ENCODE data around the gene C10orf67.

The C10orf67 gene

DNA sequence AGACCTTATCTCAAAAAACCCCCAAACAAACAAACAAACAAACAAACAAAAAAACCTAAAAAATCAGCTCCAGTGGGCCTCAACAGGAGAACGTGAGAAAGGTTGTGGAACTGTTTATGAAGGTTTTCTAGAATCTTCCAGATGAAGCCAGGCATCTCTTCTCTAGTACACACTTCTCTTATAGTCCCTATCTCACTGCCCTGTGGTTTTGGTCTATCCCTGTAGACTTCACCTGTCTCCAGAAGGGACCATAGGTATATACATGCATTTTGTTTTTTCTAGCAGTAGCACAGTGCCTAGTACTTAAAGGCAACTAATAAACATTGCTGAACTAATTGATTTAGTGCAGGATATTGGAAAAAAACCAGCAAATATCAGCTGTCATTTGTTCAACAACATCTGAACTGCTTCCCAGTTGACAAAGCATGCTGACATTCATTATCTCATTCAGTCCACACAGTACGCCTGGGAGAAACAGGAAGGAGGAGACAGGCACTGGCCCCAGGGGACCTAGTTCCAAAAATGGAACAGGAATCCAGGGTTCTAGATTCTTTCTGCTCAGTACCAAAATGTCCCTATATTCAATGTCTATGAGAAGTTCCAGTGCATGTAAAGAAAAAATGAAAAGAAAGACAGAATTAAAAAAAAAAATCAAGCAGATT is 59.8 kb downstream of the C10orf67 start:
- TF ChIP-seq USF1 (IDR thresholded peaks at IDR 0.05) = no peak
- TF ChIP-seq EGR1 (IDR thresholded peaks at IDR 0.05) = no peak
- no peak for TF ChIP-seq TEAD4 (IDR thresholded peaks at IDR 0.05)
- TF ChIP-seq TCF12 (IDR thresholded peaks at IDR 0.05; ENCODE audit: low read depth) = no peak
- no peak for TF ChIP-seq YY1 (IDR thresholded peaks at IDR 0.05; ENCODE audit: low read depth)
- TF ChIP-seq REST (IDR thresholded peaks at IDR 0.05; ENCODE audit: low read depth) = no peak
- no peak for TF ChIP-seq NFIC (IDR thresholded peaks at IDR 0.05)
- TF ChIP-seq EP300 (IDR thresholded peaks at IDR 0.05; ENCODE audit: borderline replicate concordance) = no peak
- no peak for TF ChIP-seq RAD21 (IDR thresholded peaks at IDR 0.05; ENCODE audit: low read depth)
- no peak for TF ChIP-seq TAF1 (IDR thresholded peaks at IDR 0.05; ENCODE audit: low read depth)

- TF ChIP-seq TCF12 (IDR thresholded peaks at IDR 0.05; ENCODE audit: low read depth) (no peak), CEBPB (IDR thresholded peaks at IDR 0.05) (no peak), EGR1 (IDR thresholded peaks at IDR 0.05) (no peak), TEAD4 (IDR thresholded peaks at IDR 0.05) (no peak)
- TF ChIP-seq, protein P1, sequence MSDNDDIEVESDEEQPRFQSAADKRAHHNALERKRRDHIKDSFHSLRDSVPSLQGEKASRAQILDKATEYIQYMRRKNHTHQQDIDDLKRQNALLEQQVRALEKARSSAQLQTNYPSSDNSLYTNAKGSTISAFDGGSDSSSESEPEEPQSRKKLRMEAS (IDR thresholded peaks at IDR 0.05) = no peak
These were observed 60.4 kb downstream of the C10orf67 start for GRCh38 chr10:23284155-23284554.

DNA sequence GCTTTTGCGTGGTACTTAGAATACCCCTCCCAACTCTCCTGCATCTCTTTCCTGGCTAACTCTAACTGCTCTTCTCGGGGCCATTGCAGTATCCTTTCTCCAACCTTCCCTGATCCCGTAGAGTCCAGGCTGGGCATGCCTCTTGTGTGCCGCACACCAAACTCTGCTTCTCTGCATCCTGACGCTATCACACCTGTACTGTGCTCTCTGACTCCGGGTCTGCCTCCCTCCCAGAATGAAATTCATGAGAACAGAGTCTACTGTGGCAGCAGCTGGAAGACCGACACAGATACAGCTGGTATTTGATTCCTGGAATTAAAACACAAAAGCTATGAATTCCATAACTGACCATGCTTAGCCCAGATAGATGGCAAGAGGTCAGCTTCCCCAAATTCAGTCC is 60.9 kb downstream of the C10orf67 start:
- TF ChIP-seq EP300 (IDR thresholded peaks at IDR 0.05; ENCODE audit: borderline replicate concordance) (no peak), TAF1 (IDR thresholded peaks at IDR 0.05; ENCODE audit: low read depth) (no peak), YY1 (IDR thresholded peaks at IDR 0.05; ENCODE audit: low read depth) (no peak), TEAD4 (IDR thresholded peaks at IDR 0.05) (no peak), RAD21 (IDR thresholded peaks at IDR 0.05; ENCODE audit: low read depth) (no peak), EGR1 (IDR thresholded peaks at IDR 0.05) (no peak), TCF12 (IDR thresholded peaks at IDR 0.05; ENCODE audit: low read depth) (no peak), USF1 (IDR thresholded peaks at IDR 0.05) (no peak), FOXM1 (IDR thresholded peaks at IDR 0.05; ENCODE audit: borderline replicate concordance, low read depth) (no peak), NFIC (IDR thresholded peaks at IDR 0.05) (no peak), CEBPB (IDR thresholded peaks at IDR 0.05) (no peak), CREB1 (IDR thresholded peaks at IDR 0.05; ENCODE audit: low read depth) (no peak), REST (IDR thresholded peaks at IDR 0.05; ENCODE audit: low read depth) (no peak), ZBTB7A (IDR thresholded peaks at IDR 0.05; ENCODE audit: low read depth) (no peak)
- TF ChIP-seq, protein P1 (IDR thresholded peaks at IDR 0.05) = no peak

GRCh38 chr10:23281044-23281433 is 63.6 kb downstream of the C10orf67 start:
- no peak for TF ChIP-seq TAF1 (IDR thresholded peaks at IDR 0.05; ENCODE audit: low read depth)
- TF ChIP-seq TEAD4 (IDR thresholded peaks at IDR 0.05) = no peak
- TF ChIP-seq YY1 (IDR thresholded peaks at IDR 0.05; ENCODE audit: low read depth) = no peak
- no peak for TF ChIP-seq CEBPB (IDR thresholded peaks at IDR 0.05)
- no peak for TF ChIP-seq REST (IDR thresholded peaks at IDR 0.05; ENCODE audit: low read depth)
- TF ChIP-seq EGR1 (IDR thresholded peaks at IDR 0.05) = no peak
- TF ChIP-seq FOXM1 (IDR thresholded peaks at IDR 0.05; ENCODE audit: borderline replicate concordance, low read depth) = no peak
- TF ChIP-seq CREB1 (IDR thresholded peaks at IDR 0.05; ENCODE audit: low read depth) = no peak
- TF ChIP-seq, protein P1 (IDR thresholded peaks at IDR 0.05) = no peak
- no peak for TF ChIP-seq NFIC (IDR thresholded peaks at IDR 0.05)
- no peak for TF ChIP-seq RAD21 (IDR thresholded peaks at IDR 0.05; ENCODE audit: low read depth)
- TF ChIP-seq TCF12 (IDR thresholded peaks at IDR 0.05; ENCODE audit: low read depth) = no peak
- TF ChIP-seq USF1 (IDR thresholded peaks at IDR 0.05) = no peak
- TF ChIP-seq ZBTB7A (IDR thresholded peaks at IDR 0.05; ENCODE audit: low read depth) = no peak
- no peak for TF ChIP-seq EP300 (IDR thresholded peaks at IDR 0.05; ENCODE audit: borderline replicate concordance)

All from Ishikawa (cell line).